Vagina (tissue), 2 donors: ENCODE results near the gene NTF4. TPM values are rescaled to one million over a fixed set of nuclear protein-coding genes. Genes with fewer than 3 reads are reported as not detected.
"Not testable (repeated sequence)": the region's sequence is repeated elsewhere in the genome, so short reads cannot be mapped to it uniquely, and the experiment has no call there.

Source experiments
- DNase-seq, 2 donors: peaks; one replicate each; pipeline ENCODE4 v3.0.0-alpha.2; 2017; ENCODE audit errors: extremely low spot score in 2 of 2
- H3K27ac ChIP-seq: fragments of 200-600 bp; sonication (generic); one replicate; pipeline ENCODE4 v1.5.1; 2019
- H3K27me3 ChIP-seq: fragments of 200-600 bp; sonication (generic); one replicate; pipeline ENCODE4 v1.5.1; 2019
- H3K36me3 ChIP-seq, 2 donors: fragments of 200-600 bp; sonication (generic); one replicate each; pipeline ENCODE4 v1.5.1; 2017 to 2019
- H3K4me1 ChIP-seq: fragments of 200-600 bp; sonication (generic); one replicate; pipeline ENCODE4 v1.5.1; 2019
- H3K4me3 ChIP-seq, 2 donors: fragments of 200-600 bp; sonication (generic); 1 replicate in 1 of 2; 2 replicates in 1 of 2; pipeline ENCODE4 v1.5.1; 2016 to 2019
- H3K9me3 ChIP-seq: fragments of 200-600 bp; sonication (generic); one replicate; pipeline ENCODE4 v1.5.1; 2019
- POLR2A ChIP-seq, 2 donors: fragments of 450-650 bp; IDR thresholded peaks; one replicate each; pipeline ENCODE4 v1.6.1; 2017; ENCODE audit warnings: antibody characterized with exemption in 2 of 2, mild to moderate bottlenecking in 2 of 2, moderate library complexity in 2 of 2
- POLR2AphosphoS5 ChIP-seq, 2 donors: sonication (generic); formaldehyde crosslinking; IDR thresholded peaks; one replicate each; pipeline ENCODE4 v1.9.0; 2017; ENCODE audit warnings: antibody characterized with exemption in 2 of 2, mild to moderate bottlenecking in 2 of 2, low read depth in 1 of 2; ENCODE audit not compliant: insufficient read depth in 1 of 2
- intact Hi-C: fragments of 100-400 bp; cut with DNase I; formaldehyde crosslinking; loops from one replicate; pipeline ENCODE4 v1.15.1; 2023
- total RNA-seq: library from RNA; depleted of rRNA; stranded (reverse); fragments of >200 nt; gene quantifications from one replicate; pipeline ENCODE4 v1.2.3, GENCODE V29; 2016
- TF ChIP-seq, protein P1 (sequence below), 3 experiments: fragments of 450-650 bp in 2 of 3; fragments of 200-600 bp in 1 of 3; sonication (generic) in 1 of 3; IDR thresholded peaks; one replicate each; pipeline ENCODE4 v1.5.1; 2017 to 2019; ENCODE audit warnings: antibody characterized with exemption in 3 of 3, mild to moderate bottlenecking in 2 of 3, moderate library complexity in 2 of 3

Gene NTF4
- total RNA-seq, 1 donor from 2014 or later = 6.1 TPM

DNA sequence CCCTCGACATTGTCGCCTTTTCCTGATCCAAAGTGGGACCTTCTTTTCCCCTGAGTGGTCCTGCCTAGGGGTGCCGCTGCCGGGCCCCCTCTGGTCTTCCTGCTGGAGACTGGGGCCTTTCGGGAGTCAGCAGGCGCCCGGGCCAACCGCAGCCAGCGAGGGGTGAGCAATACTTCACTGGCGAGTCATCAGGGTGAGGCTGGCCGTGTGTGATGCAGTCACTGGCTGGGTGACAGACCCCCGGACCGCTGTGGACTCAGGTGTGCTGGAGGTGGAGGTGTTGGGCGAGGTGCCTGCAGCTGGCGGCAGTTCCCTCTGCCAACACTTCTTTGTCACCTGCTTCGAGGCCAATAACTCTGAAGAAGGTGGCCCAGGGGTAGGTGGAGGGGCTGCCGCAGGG lies 22.4 kb downstream of the NTF4 start:
- H3K9me3 ChIP-seq = no peaks in the 10 kb centered on the region
- H3K4me1 ChIP-seq = no peaks in the 10 kb centered on the region
- intact Hi-C loops = no loop called here
- no peak overlapping the region for H3K4me3 ChIP-seq
- H3K36me3 ChIP-seq = no peaks in the 10 kb centered on the region
- DNase-seq = no peak
- TF ChIP-seq POLR2AphosphoS5 (IDR thresholded peaks at IDR 0.05; ENCODE audit: insufficient read depth in 1 of 2, low read depth in 1 of 2) (no peak), POLR2A (IDR thresholded peaks at IDR 0.05) (no peak)
- TF ChIP-seq, protein P1, sequence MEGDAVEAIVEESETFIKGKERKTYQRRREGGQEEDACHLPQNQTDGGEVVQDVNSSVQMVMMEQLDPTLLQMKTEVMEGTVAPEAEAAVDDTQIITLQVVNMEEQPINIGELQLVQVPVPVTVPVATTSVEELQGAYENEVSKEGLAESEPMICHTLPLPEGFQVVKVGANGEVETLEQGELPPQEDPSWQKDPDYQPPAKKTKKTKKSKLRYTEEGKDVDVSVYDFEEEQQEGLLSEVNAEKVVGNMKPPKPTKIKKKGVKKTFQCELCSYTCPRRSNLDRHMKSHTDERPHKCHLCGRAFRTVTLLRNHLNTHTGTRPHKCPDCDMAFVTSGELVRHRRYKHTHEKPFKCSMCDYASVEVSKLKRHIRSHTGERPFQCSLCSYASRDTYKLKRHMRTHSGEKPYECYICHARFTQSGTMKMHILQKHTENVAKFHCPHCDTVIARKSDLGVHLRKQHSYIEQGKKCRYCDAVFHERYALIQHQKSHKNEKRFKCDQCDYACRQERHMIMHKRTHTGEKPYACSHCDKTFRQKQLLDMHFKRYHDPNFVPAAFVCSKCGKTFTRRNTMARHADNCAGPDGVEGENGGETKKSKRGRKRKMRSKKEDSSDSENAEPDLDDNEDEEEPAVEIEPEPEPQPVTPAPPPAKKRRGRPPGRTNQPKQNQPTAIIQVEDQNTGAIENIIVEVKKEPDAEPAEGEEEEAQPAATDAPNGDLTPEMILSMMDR (IDR thresholded peaks at IDR 0.05) = no peak
- no peak overlapping the region for H3K27ac ChIP-seq
- no peaks in the 10 kb centered on the region for H3K27me3 ChIP-seq

DNA sequence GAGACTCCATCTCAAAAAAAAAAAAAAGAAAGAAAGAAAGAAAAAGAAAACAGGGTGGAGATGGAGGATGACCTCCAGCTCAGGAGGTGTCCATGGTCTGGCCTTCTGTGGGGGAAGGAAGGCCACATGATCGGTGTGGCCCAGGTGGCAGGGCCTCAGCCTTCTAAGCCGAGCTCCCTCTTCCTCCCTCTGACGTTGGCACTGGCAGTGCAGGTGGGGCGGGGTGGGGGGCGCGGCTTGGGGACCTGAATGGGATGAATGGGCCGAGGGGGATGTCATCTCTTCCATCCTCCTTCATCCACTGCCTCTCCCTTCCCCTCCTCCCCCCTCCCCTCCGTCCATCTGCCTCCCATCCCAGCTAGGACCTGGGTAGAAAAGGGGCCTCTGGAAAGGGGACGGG lies 24.9 kb downstream of the NTF4 start:
- H3K27me3 ChIP-seq, H3K4me1 ChIP-seq, H3K9me3 ChIP-seq, H3K4me3 ChIP-seq, intact Hi-C loops, H3K27ac ChIP-seq, H3K36me3 ChIP-seq, DNase-seq: not testable (repeated sequence)

- H3K4me3 ChIP-seq, H3K36me3 ChIP-seq, DNase-seq, H3K27me3 ChIP-seq, intact Hi-C loops, H3K4me1 ChIP-seq, H3K9me3 ChIP-seq, H3K27ac ChIP-seq: not testable (repeated sequence)
Measured at GRCh38 chr19:49038557-49039276, 25.9 kb downstream of the NTF4 start.

GRCh38 chr19:49038111-49038510 lies 26.5 kb downstream of the NTF4 start:
- H3K4me1 ChIP-seq, H3K9me3 ChIP-seq, H3K27me3 ChIP-seq, intact Hi-C loops, H3K4me3 ChIP-seq, H3K27ac ChIP-seq, DNase-seq, H3K36me3 ChIP-seq: not testable (repeated sequence)

DNA sequence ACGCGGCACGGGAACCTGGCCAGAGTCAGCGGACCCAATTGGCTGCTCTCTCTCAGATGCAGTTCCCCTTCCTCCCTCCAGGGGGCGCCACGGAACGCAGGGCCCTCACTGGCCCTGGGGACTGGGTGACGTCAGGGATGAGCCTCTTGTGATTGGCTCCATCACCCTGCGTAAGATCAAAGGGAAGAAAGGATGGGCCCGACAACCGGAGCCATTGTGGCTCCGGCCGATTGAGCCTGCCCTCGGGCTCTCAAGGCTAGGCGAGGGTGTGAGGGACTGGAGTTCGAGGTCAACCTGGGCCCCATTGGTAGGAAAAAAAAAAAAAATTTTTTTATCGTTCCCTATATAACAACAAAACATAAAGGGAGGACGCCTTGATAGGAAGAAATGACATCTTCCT lies 27.8 kb downstream of the NTF4 start, which contains the start of gene CGB1:
TSS of gene CGB1 (minus strand) at position 81 of the 400 bp plus-strand sequence. CDS start 184 bp downstream, outside the sequence.
- H3K36me3 ChIP-seq, H3K27ac ChIP-seq, H3K27me3 ChIP-seq, H3K4me1 ChIP-seq, DNase-seq, H3K4me3 ChIP-seq, intact Hi-C loops, H3K9me3 ChIP-seq: not testable (repeated sequence)

- H3K27ac ChIP-seq, H3K4me1 ChIP-seq, H3K36me3 ChIP-seq, H3K9me3 ChIP-seq, DNase-seq, H3K4me3 ChIP-seq, H3K27me3 ChIP-seq, intact Hi-C loops: not testable (repeated sequence)
Measured at GRCh38 chr19:49031642-49032301, 32.8 kb downstream of the NTF4 start, which contains the start of gene CGB2. Gene CGB2 (plus strand): TSS chr19:49031890. CDS start chr19:49032096, 206 bp downstream.

DNA sequence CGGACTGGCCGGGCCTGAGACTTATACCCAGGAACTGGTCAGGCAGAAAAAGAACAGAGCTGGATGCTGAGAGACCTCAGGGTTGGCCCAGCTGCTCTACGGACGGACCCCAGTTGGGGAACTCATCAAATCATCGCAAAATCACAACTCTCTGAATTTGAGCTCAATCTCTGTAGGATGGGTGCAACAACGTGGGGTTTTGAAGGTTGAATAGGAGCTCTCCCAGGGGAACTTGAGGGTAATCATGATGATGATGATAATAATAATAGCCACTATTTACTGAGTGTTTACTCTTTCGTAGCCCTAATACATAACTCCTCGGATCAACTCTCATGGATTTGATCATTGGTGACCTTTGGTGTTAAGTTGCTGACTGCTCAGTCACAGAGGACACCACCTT lies 34.3 kb downstream of the NTF4 start:
- H3K4me3 ChIP-seq, H3K9me3 ChIP-seq, H3K27ac ChIP-seq, H3K4me1 ChIP-seq, H3K36me3 ChIP-seq, intact Hi-C loops, H3K27me3 ChIP-seq, DNase-seq: not testable (repeated sequence)

GRCh38 chr19:49029749-49030148 lies 34.9 kb downstream of the NTF4 start:
- H3K4me1 ChIP-seq, DNase-seq, H3K27me3 ChIP-seq, H3K36me3 ChIP-seq, H3K4me3 ChIP-seq, intact Hi-C loops, H3K9me3 ChIP-seq, H3K27ac ChIP-seq: not testable (repeated sequence)

DNA sequence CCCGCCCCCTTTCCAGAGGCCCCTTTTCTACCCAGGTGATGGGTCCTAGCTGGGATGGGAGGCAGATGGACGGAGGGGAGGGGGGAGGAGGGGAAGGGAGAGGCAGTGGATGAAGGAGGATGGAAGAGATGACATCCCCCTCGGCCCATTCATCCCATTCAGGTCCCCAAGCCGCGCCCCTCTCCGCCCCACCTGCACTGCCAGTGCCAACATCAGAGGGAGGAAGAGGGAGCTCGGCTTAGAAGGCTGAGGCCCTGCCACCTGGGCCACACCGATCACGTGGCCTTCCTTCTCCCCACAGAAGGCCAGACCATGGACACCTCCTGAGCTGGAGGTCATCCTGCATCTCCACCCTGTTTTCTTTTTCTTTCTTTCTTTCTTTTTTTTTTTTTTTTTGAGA lies 35.9 kb downstream of the NTF4 start:
- intact Hi-C loops, DNase-seq: not testable (repeated sequence)

GRCh38 chr19:49025599-49025998 lies 39.0 kb downstream of the NTF4 start:
- H3K36me3 ChIP-seq, H3K9me3 ChIP-seq, H3K27ac ChIP-seq, H3K27me3 ChIP-seq, intact Hi-C loops, DNase-seq, H3K4me3 ChIP-seq, H3K4me1 ChIP-seq: not testable (repeated sequence)

More for the DNA sequence above, 35.9 kb downstream of the NTF4 start:
- not testable (repeated sequence) for H3K27ac ChIP-seq, H3K36me3 ChIP-seq, H3K4me3 ChIP-seq, H3K4me1 ChIP-seq, H3K9me3 ChIP-seq, H3K27me3 ChIP-seq

- H3K9me3 ChIP-seq, intact Hi-C loops, H3K4me1 ChIP-seq, H3K27me3 ChIP-seq, H3K27ac ChIP-seq, DNase-seq, H3K36me3 ChIP-seq, H3K4me3 ChIP-seq: not testable (repeated sequence)
Measured at GRCh38 chr19:49025088-49025487, 39.5 kb downstream of the NTF4 start.

- H3K27me3 ChIP-seq, DNase-seq, H3K9me3 ChIP-seq, intact Hi-C loops, H3K36me3 ChIP-seq, H3K27ac ChIP-seq, H3K4me3 ChIP-seq, H3K4me1 ChIP-seq: not testable (repeated sequence)
Measured at GRCh38 chr19:49024233-49024632, 40.4 kb downstream of the NTF4 start, which contains the start of gene CGB3. Gene CGB3 (minus strand): TSS chr19:49024333. CDS start chr19:49023971, 362 bp downstream.
